PC-3 (cell line): ENCODE measurements around the gene HTRA2.

Source experiments
- EZH2 ChIP-seq: fragments of 300-600 bp; sonication (generic); IDR thresholded peaks from one replicate; pipeline ENCODE4 v1.6.1; 2017; ENCODE audit warnings: antibody characterized with exemption, mild to moderate bottlenecking, low read length; ENCODE audit not compliant: unreplicated experiment
- TF ChIP-seq, protein P1 (sequence below): fragments of 300-600 bp; sonication (generic); conservative IDR thresholded peaks from 2 replicates; pipeline ENCODE4 v1.5.1; 2017; ENCODE audit warnings: antibody characterized with exemption, low read depth, mild to moderate bottlenecking, low read length

- TF ChIP-seq, protein P1, sequence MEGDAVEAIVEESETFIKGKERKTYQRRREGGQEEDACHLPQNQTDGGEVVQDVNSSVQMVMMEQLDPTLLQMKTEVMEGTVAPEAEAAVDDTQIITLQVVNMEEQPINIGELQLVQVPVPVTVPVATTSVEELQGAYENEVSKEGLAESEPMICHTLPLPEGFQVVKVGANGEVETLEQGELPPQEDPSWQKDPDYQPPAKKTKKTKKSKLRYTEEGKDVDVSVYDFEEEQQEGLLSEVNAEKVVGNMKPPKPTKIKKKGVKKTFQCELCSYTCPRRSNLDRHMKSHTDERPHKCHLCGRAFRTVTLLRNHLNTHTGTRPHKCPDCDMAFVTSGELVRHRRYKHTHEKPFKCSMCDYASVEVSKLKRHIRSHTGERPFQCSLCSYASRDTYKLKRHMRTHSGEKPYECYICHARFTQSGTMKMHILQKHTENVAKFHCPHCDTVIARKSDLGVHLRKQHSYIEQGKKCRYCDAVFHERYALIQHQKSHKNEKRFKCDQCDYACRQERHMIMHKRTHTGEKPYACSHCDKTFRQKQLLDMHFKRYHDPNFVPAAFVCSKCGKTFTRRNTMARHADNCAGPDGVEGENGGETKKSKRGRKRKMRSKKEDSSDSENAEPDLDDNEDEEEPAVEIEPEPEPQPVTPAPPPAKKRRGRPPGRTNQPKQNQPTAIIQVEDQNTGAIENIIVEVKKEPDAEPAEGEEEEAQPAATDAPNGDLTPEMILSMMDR = no peak
- no peak for TF ChIP-seq EZH2
These were observed 32.5 kb downstream of the HTRA2 start for GRCh38 chr2:74562126-74562775.
